ENCODE data around the gene RGS9BP.
"Not testable (repeated sequence)": the region's sequence is repeated elsewhere in the genome, so short reads cannot be mapped to it uniquely, and the experiment has no call there.

RGS9BP gene

DNA sequence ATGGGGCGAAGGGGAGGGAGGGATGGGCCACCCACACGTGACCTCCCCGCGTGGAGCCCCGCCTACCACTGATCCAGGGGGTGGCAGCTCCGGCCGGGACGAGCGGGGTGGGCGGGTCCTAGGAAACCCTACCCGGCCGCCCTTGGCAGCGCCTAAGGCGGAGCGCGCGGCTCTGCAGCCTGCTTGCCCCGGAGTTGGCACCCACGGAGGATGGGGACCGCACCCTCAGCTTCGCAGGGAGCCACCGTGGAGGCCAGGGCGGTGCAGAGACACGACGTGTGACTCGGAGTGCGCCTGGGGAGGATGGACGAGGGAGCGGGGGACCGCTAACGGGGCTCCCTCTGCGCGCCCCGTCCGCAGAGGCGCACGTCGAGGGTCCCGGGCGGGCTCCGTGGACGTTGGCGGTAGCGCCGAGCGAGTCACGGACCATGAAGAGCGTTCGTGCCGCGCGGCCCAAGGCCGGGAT is at the start of gene RGS9BP:
TSS of gene RGS9BP (plus strand) at position 129 of the 466 bp plus-strand sequence. CDS start 416 bp downstream, outside the sequence.
- peak; percentile 59 for DNase-seq

DNA sequence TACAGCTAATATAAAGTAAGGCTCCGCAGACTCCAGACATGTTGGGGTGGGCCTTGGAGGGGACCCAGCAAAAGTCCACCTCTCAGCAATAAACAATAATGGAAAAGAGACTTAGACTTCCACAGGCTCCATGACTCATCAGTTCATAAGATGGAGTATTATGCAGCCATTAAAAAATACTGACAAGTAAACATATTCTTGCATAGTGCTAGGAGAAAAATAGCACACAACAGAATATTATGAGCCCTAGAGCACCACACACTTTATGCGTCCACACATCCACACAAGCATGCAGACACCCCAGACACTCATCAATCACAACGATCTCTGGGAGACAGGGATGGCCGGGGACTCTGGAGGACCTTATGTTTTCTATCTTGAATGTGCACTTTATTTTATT is 48.7 kb upstream of the RGS9BP start:
- no peak for DNase-seq

DNA sequence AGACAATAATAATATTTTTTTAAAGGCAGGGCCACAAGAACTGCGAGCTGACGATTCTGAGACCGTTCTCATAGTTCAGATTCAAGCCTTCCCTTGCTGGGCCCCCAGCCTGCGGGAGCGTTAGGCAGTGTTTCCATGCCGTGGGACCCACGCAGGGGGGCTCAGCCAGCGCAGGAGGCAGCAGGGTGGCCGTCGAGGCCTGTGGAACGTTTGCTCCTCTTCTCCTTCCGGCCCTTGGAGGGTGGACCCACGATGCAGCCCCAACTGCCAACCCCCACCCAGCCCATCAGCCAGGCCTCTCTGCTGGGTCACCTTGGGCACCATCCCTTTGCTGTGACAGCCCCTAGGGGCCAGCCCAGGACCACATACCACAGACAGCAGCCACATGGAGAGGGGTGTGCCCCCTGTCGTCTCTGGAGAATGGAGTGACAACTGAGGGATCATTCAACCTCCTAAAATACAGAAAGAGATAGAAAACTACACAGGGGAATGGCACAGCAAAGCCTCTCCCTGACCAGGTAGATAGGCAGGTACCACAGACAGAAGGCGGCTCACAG is 47.9 kb upstream of the RGS9BP start:
- no peak for DNase-seq

DNA sequence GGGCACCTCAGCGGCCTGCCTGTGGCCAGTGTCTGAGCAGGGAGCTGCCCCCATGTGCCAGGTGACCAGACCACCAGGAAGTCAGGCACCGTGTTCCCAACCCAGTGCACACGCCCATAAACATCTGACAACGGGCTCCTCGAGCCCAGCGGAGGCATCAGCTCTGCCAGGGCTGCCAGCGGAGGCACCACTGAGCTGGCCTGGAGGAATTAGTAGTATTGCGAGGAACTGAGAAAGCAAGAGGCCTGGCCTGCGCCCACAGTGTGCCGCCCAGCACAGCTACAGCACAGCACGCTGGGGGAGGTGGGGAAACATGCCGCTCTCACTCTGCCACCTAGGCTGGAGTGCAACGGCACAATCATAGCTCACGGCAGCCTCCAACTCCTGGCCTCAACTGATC is 45.3 kb upstream of the RGS9BP start:
- DNase-seq: no peak

- no peak for DNase-seq
Observed at GRCh38 chr19:32631381-32631780, 44.3 kb upstream of the RGS9BP start.

DNA sequence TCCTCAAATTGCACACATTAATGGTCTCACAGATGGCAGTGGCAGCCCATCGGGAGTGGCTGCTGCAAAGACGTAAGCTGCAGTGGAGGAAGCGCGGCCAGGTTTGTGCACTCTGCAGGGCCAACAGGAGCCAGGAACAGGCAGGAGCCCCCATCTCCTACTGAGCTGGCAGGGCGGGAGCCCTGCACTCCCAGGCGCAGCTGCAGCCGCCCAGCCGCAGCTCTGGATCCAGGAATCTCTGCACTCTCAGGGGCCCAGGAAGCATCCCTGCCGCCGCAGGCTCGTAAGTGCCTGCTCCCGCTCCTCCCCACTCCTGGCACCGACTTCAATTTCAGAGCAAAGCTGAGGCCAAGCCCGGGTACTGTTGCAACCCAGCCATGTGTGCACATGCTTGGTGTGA is 38.2 kb upstream of the RGS9BP start:
- DNase-seq: no peak

GRCh38 chr19:32638625-32639024 is 37.0 kb upstream of the RGS9BP start:
- DNase-seq: no peak

- peak; percentile 51 for DNase-seq
Observed at GRCh38 chr19:32642771-32643170, 32.9 kb upstream of the RGS9BP start.

- DNase-seq: no peak
Observed at GRCh38 chr19:32646556-32646955, 29.1 kb upstream of the RGS9BP start.

DNA sequence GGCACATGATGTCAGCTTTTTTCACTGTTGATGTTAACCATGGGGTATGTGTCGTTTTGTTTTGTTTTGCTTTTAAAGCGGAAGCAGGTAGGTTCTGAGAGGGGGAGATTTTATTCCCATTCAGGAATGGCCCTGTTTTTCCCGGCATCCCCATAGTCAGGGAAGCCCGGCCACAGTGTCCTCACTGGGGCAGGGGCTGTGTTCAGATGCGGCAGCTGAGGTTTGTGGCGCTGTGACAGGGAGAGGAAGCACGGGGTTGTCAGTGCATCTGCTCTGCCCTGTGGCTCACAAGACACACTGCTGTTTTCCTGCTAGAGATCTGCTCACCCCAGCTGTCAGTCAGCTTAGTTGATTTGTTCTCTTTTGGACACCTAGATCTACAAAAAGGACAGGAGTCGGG is 28.3 kb upstream of the RGS9BP start:
- no peak for DNase-seq

GRCh38 chr19:32649751-32650150 is 25.9 kb upstream of the RGS9BP start:
- no peak for DNase-seq

- no peak for DNase-seq
Observed at GRCh38 chr19:32650671-32651070, 25.0 kb upstream of the RGS9BP start.

DNA sequence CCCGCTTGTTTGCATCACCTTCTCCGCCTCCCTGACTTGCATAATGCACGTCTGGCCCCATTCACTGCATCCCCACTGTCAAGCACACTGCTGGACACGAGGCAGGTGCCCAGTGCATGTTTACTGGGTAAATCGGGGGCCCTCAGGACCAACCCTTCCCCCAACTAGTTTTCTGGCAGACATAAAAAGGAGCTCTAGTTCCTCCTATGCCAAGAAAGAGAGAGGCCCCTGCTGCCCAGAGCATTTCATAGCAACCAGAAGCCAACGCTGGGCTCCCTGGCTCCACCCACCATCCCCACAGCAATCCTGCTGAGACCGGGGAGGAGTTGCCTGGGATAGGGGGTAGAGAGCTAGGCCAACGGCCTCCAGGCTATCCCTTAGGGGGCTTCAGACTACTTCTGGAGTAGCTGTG is 23.9 kb upstream of the RGS9BP start:
- DNase-seq: no peak

- not testable (repeated sequence) for DNase-seq
Observed at GRCh38 chr19:32652331-32652730, 23.3 kb upstream of the RGS9BP start.

DNA sequence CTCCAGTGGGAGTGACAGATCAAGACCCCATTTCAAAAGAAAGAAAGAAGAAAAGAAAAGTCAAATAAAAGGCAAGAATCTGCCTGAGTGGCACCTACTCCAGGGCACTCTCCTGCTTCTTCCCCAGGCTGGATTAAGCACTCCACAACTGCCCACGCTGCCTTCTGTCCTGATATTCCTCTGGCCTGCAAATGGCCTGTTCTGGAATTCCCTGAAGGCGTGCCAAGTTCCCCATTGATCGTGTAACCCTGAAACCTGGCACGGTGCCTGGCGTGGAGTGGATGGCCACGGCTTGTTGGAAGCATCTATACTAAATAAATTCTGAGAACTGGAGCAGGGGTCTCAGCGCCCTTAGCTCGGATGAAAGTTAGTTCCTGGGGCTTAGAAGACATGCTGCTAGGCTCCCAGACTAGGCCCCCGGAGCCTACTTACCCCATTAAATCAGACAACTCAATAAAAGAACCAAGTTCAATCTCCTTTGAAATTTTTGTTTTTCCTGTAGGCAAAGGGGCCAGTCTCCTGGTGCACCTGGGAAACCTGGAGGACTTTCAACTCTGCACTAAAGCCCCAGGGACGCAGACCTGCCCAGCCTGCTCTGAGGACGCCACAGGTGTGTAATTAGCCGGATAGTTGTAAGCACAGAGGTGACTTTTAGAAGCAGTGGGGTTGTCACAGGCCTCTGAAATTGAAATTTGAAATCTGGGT is 22.6 kb upstream of the RGS9BP start:
- DNase-seq: no peak

- no peak for DNase-seq
Observed at GRCh38 chr19:32653599-32653915, 22.1 kb upstream of the RGS9BP start.

DNA sequence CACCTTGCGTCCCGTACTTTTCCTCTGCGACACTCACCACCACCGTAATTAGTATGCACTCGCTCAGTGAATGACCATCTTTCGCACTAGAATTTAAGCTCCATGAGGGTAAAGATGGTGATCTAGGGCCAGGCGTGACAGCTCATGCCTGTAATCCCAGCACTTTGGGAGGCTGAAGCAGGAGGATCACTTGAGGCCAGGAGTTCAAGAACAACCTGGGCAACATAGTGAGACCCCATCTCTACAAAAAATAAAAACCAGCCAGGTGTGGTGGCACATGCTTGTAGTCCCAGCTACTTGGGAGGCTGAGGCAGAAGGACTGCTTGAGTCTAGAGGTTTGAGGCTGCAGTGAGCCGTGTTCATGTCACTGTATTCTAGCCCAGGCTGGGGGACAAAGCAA is 19.3 kb upstream of the RGS9BP start:
- not testable (repeated sequence) for DNase-seq

DNA sequence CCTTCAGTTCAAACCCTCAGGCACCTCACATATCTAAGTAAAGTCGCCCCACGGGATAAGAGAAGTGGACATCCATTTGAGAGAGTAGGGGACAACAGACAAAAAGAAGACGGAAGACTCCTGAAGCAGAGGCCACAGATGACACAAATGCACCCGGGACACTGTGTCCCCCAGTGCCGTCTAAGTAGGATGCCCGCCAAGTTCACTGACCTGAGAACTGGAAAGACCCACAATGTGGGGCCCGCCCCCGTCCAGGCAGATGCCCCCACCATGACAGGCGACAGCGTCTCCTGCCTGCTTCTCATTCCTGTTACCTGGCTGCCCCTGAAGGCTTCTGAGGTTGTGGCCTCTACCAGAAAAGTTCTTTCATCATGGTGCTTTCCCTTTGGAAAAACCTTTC is 17.6 kb upstream of the RGS9BP start:
- DNase-seq: no peak

DNA sequence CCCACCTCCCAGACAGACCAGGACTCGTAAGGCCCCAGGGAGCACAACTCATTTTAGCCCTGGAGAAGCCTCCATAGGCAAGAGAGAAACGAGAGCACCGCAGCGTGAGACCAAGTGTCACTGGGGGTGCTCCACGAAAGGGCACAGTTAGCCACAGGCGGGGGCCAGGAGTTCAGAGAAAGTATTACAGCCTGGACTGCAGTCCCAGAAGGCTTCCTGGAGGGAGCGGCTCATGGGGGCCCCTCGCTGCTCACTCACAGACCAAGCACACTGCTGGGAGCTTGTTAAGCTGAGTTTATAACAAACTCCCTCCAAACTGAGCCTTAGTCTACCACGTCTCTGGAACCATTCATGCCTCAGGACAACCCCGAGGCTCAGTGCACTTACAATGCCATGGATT is 17.1 kb upstream of the RGS9BP start:
- DNase-seq: no peak

DNA sequence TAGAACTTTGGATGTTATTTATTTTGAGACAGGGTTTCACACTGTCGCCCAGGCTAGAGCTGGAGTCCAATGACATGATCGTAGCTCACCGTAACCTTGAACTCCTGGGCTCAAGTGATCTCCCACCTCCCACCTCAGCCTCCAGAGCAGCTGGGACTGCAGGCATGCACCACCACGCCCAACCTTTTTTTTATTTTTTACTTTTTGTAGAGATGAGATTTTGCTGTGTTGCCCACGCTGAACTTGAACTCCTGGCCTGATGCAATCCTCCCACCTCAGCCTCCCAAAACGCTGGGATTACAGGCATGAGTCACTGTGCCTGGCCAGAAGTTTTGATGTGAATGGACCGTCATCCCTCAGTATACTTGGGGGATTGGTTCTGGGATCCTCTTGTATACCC is 14.3 kb upstream of the RGS9BP start:
- DNase-seq: no peak

DNA sequence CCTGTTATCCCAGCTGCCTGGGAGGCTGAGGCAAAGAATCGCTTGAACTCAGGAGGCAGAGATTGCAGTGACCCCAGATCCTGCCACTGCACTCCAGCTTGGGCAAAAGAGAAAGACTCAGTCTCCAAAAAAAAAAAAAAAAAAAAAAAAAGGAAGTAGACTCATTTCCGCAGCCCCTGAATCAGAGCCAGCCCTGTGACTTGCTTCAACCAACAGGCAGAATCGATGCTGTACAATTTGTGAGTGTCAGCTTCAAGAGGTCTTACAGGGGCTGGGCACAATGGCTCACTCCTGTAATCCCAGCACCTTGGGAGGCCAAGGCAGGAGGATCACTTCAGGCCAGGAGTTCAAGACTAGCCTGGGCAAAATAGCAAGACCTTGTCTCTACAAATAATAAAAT is 13.5 kb upstream of the RGS9BP start:
- no peak for DNase-seq

- no peak for DNase-seq
Observed at GRCh38 chr19:32666084-32666483, 9.6 kb upstream of the RGS9BP start.

- DNase-seq: no peak
Observed at GRCh38 chr19:32669310-32669709, 6.3 kb upstream of the RGS9BP start.

DNA sequence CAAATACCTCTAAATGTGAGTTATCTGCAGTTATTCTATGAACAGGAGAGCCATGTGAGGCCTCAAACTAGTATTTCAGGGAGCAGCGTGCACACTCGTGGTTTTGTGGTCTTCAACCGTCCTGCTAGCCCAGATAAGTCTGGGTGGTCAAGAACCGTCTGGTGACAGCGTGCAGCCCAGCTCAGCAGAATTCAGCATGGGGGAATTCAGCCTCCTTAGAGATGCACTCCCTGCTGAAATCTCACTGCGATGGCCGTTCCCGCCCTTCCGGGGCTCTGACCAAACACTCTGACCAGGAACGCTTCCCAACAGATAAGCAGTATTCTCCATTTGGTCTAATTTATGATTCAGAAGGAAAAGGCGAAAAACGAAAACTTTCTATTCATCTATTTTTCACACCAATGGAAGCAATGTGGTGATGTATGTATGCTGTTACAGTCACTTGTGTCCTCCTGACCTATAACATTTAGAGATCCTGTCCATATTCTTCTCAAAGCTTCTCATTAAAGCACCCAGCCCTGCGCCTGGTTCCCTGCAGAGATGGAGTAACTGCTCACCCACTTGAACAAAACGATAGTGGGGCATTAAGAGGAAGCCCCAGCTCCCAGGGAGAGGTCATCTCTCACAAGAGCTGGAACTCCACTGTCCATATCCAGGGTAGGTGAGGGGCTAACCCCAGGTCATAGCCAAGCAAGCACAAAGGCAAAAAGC is 3.6 kb upstream of the RGS9BP start:
- no peak for DNase-seq

All from stimulated activated CD4-positive, alpha-beta T cell treated with anti-CD3 and anti-CD28 coated beads, Interleukin-4, amount 100 ng/mL, for 1 hour (primary cell).